IMR-90 (cell line): ENCODE results near the gene CDK17. TPM values are rescaled to one million over a fixed set of nuclear protein-coding genes. Genes with fewer than 3 reads are reported as not detected.
A peak's percentile ranks its signal among the peaks of the same experiment; 100 is the strongest.

ENCODE experiments used
- ATAC-seq: fragments of 200-7000 bp; cut with Tn5 transposase; 2 replicates; pipeline ENCODE4 v1.9.1; 2020; ENCODE audit warnings: low read depth, mild to moderate bottlenecking, moderate library complexity
- BruUV-seq: library from RNA; stranded (reverse); fragments of 400-500 nt; replicated peaks from 2 replicates; lab custom pipeline; 2021; lab: Mats Ljungman, UMichigan
- CTCF ChIA-PET: fragments of 300-600 bp; formaldehyde crosslinking; extraction: SDS; loops from one replicate; lab custom pipeline; 2021; ENCODE audit warnings: antibody characterized with exemption; lab: Yijun Ruan, JAX
- POLR2A ChIA-PET: fragments of 300-600 bp; sonication (Branson Sonifier 250); formaldehyde crosslinking; loops from one replicate; lab custom pipeline; 2022; ENCODE audit warnings: antibody characterized with exemption; ENCODE audit not compliant: unreplicated experiment; lab: Charles Lee
- DNase-seq: peaks from one replicate; pipeline ENCODE4 v3.0.0; 2013
- H2AFZ ChIP-seq: replicated peaks from 2 replicates; pipeline ENCODE3; 2013; ENCODE audit warnings: low read length, mild to moderate bottlenecking; ENCODE audit not compliant: poor library complexity
- H2AK5ac ChIP-seq: 2 replicates; pipeline ENCODE4 v1.6.1; 2013; ENCODE audit warnings: low read depth, low read length, inconsistent platforms
- H2AK9ac ChIP-seq: replicated peaks from 2 replicates; pipeline ENCODE3; 2013; ENCODE audit warnings: mild to moderate bottlenecking, low read depth, low read length, moderate library complexity; ENCODE audit not compliant: poor library complexity
- H2BK120ac ChIP-seq: 2 replicates; pipeline ENCODE4 v1.6.1; 2013; ENCODE audit warnings: low read depth, low read length, inconsistent platforms
- H2BK15ac ChIP-seq: 3 replicates; pipeline ENCODE4 v1.6.1; 2013; ENCODE audit warnings: low read depth, low read length, inconsistent platforms
- H2BK20ac ChIP-seq: 2 replicates; pipeline ENCODE4 v1.6.1; 2013; ENCODE audit warnings: low read depth, mild to moderate bottlenecking, inconsistent platforms, low read length, moderate library complexity
- H2BK5ac ChIP-seq: 2 replicates; pipeline ENCODE4 v1.6.1; 2013; ENCODE audit warnings: mild to moderate bottlenecking, low read depth, low read length, inconsistent platforms; ENCODE audit not compliant: poor library complexity, severe bottlenecking
- H3K14ac ChIP-seq: replicated peaks from 2 replicates; pipeline ENCODE4 v1.6.1; 2013; ENCODE audit warnings: low read depth, low read length, inconsistent platforms
- H3K18ac ChIP-seq: 2 replicates; pipeline ENCODE4 v1.6.1; 2013; ENCODE audit warnings: low read depth, low read length, control low read depth
- H3K23ac ChIP-seq: 2 replicates; pipeline ENCODE4 v1.6.1; 2013; ENCODE audit warnings: low read depth, low read length, inconsistent platforms
- H3K27ac ChIP-seq: 2 replicates; pipeline ENCODE4 v1.5.1; 2013; ENCODE audit warnings: mild to moderate bottlenecking, control low read depth, low read length; ENCODE audit not compliant: insufficient read depth
- H3K27me3 ChIP-seq: 2 replicates; pipeline ENCODE4 v1.6.1; 2013; ENCODE audit warnings: low read length; ENCODE audit not compliant: control insufficient read depth, insufficient read depth
- H3K36me3 ChIP-seq: 2 replicates; pipeline ENCODE4 v1.6.1; 2013; ENCODE audit warnings: low read length, mixed read lengths; ENCODE audit not compliant: control insufficient read depth, insufficient read depth
- H3K4ac ChIP-seq: 2 replicates; pipeline ENCODE4 v1.6.1; 2013; ENCODE audit warnings: low read depth, low read length, inconsistent platforms
- H3K4me1 ChIP-seq: 2 replicates; pipeline ENCODE4 v1.6.1; 2013; ENCODE audit warnings: low read length, mixed read lengths; ENCODE audit not compliant: control insufficient read depth, insufficient read depth
- H3K4me2 ChIP-seq: 2 replicates; pipeline ENCODE4 v1.6.1; 2013; ENCODE audit warnings: low read depth, mild to moderate bottlenecking, control low read depth, low read length, moderate library complexity
- H3K4me3 ChIP-seq: 2 replicates; pipeline ENCODE4 v1.5.1; 2013; ENCODE audit warnings: low read depth, mild to moderate bottlenecking, control low read depth, low read length, moderate library complexity; ENCODE audit not compliant: insufficient read depth
- H3K56ac ChIP-seq: 2 replicates; pipeline ENCODE4 v1.6.1; 2013; ENCODE audit warnings: low read length, inconsistent platforms; ENCODE audit not compliant: insufficient read depth; ENCODE audit errors: extremely low read depth
- H3K79me1 ChIP-seq, 2 experiments: 2 replicates each; pipeline ENCODE4 v1.6.1; 2013; ENCODE audit warnings: low read length in 2 of 2, inconsistent platforms in 1 of 2, low read depth in 1 of 2
- H3K9ac ChIP-seq: 2 replicates; pipeline ENCODE4 v1.6.1; 2013; ENCODE audit warnings: low read depth, low read length, control low read depth
- H3K9me1 ChIP-seq: 2 replicates; pipeline ENCODE4 v1.6.1; 2013; ENCODE audit warnings: low read length, inconsistent platforms; ENCODE audit not compliant: insufficient read depth
- H3K9me3 ChIP-seq: 2 replicates; pipeline ENCODE4 v1.6.1; 2013; ENCODE audit warnings: low read length; ENCODE audit not compliant: control insufficient read depth, insufficient read depth
- H4K20me1 ChIP-seq: 2 replicates; pipeline ENCODE4 v1.6.1; 2013; ENCODE audit warnings: low read length, inconsistent platforms; ENCODE audit not compliant: insufficient read depth
- H4K5ac ChIP-seq: 2 replicates; pipeline ENCODE4 v1.6.1; 2013; ENCODE audit warnings: mild to moderate bottlenecking, low read depth, low read length, control low read depth
- H4K8ac ChIP-seq, 2 experiments: 2 replicates each; pipeline ENCODE4 v1.6.1; 2013; ENCODE audit warnings: low read depth in 2 of 2, low read length in 2 of 2, control low read depth in 1 of 2, inconsistent platforms in 1 of 2
- H4K91ac ChIP-seq: 2 replicates; pipeline ENCODE4 v1.6.1; 2013; ENCODE audit warnings: low read depth, low read length, inconsistent platforms; ENCODE audit not compliant: insufficient read depth
- BHLHE40 ChIP-seq: fragments of 150-350 bp; IDR thresholded peaks from 2 replicates; pipeline ENCODE4 v1.6.1; 2016; ENCODE audit warnings: mild to moderate bottlenecking, low read depth, low read length
- CEBPB ChIP-seq: IDR thresholded peaks from 2 replicates; pipeline ENCODE4 v1.6.1; 2012; ENCODE audit warnings: low read depth, low read length, improper control_type of control experiment
- CHD1 ChIP-seq: IDR thresholded peaks from 2 replicates; pipeline ENCODE4 v1.6.1; 2012; ENCODE audit warnings: low read depth, low read length, improper control_type of control experiment
- CTCF ChIP-seq: conservative IDR thresholded peaks from 2 replicates; pipeline ENCODE4 v1.5.1; 2012; ENCODE audit warnings: mild to moderate bottlenecking, low read depth, low read length, improper control_type of control experiment
- ELK1 ChIP-seq: fragments of 150-350 bp; IDR thresholded peaks from 2 replicates; pipeline ENCODE4 v1.6.1; 2016; ENCODE audit warnings: low read depth, mild to moderate bottlenecking, low read length, moderate library complexity, borderline replicate concordance
- MAFK ChIP-seq: IDR thresholded peaks from 2 replicates; pipeline ENCODE4 v1.6.1; 2012; ENCODE audit warnings: low read depth, low read length, improper control_type of control experiment
- MAZ ChIP-seq: IDR thresholded peaks from 2 replicates; pipeline ENCODE4 v1.6.1; 2012; ENCODE audit warnings: low read depth, mild to moderate bottlenecking, low read length, improper control_type of control experiment, moderate library complexity, borderline replicate concordance
- MXI1 ChIP-seq: IDR thresholded peaks from 2 replicates; pipeline ENCODE4 v1.6.1; 2012; ENCODE audit warnings: low read depth, mild to moderate bottlenecking, low read length, moderate library complexity, borderline replicate concordance
- NFE2L2 ChIP-seq: fragments of 150-350 bp; IDR thresholded peaks from 2 replicates; pipeline ENCODE4 v1.6.1; 2016; ENCODE audit warnings: low read depth, mild to moderate bottlenecking, low read length
- POLR2A ChIP-seq: IDR thresholded peaks from 2 replicates; pipeline ENCODE4 v1.6.1; 2012; ENCODE audit warnings: mild to moderate bottlenecking, low read depth, low read length
- RAD21 ChIP-seq: IDR thresholded peaks from 2 replicates; pipeline ENCODE4 v1.6.1; 2012; ENCODE audit warnings: low read length, improper control_type of control experiment
- RCOR1 ChIP-seq: IDR thresholded peaks from 2 replicates; pipeline ENCODE4 v1.6.1; 2012; ENCODE audit warnings: mild to moderate bottlenecking, low read length, improper control_type of control experiment; ENCODE audit not compliant: insufficient replicate concordance
- RFX5 ChIP-seq: IDR thresholded peaks from 2 replicates; pipeline ENCODE4 v1.8.0; 2012; ENCODE audit warnings: low read depth, mild to moderate bottlenecking, low read length, moderate library complexity
- SMC3 ChIP-seq: fragments of 150-350 bp; IDR thresholded peaks from 2 replicates; pipeline ENCODE4 v1.6.1; 2016; ENCODE audit warnings: low read depth, mild to moderate bottlenecking, antibody characterized with exemption, low read length, moderate library complexity
- WGBS, 2 experiments: methylation state at CpG; one replicate each; pipeline versions ENCODE4 v1.1.5 to v1.1.7; 2013; ENCODE audit warnings: missing lambda C conversion rate in 2 of 2; ENCODE audit not compliant: insufficient read length in 1 of 2; ENCODE audit errors: extremely low coverage in 2 of 2; 5-methylcytosine and 5-hydroxymethylcytosine counted together
- dilution Hi-C: fragments of 300-500 bp; cut with HindIII; formaldehyde crosslinking; loops from one replicate; pipeline ENCODE4 v1.14.3; 2018; ENCODE audit warnings: low sequenced_read_pairs; ENCODE audit not compliant: unreplicated experiment
- in situ Hi-C: fragments of 300-500 bp; cut with MboI; formaldehyde crosslinking; loops from 3 replicates; pipeline ENCODE4 v1.14.3; 2019; ENCODE audit warnings: low sequenced_read_pairs, inconsistent platforms, mixed read lengths
- intact Hi-C: fragments of 100-400 bp; cut with micrococcal nuclease; formaldehyde crosslinking; loops from 2 replicates; pipeline ENCODE4 v1.10.0; 2022
- polyA plus RNA-seq, 3 experiments: library from polyadenylated mRNA; depleted of rRNA; stranded (reverse); fragments of >200 nt; gene quantifications; 2 replicates each; pipeline ENCODE4 v1.2.3, GENCODE V29; 2012; ENCODE audit warnings: low replicate concordance in 1 of 3
- total RNA-seq: library from RNA; depleted of rRNA; stranded (reverse); fragments of >200 nt; gene quantifications from 2 replicates; pipeline ENCODE4 v1.2.3, GENCODE V29; 2012

CDK17 gene
- total and polyA plus RNA-seq, 2 of the 4 experiments (the other 2 are of a cell fraction), result 14.5 to 50.2 TPM

- no peak overlapping the region for H3K56ac ChIP-seq
- 81% methylated on average over 9 of the region's 16 CpGs; no CpG with 5 or more reads in 1 of the 2 experiments for WGBS, 2 experiments
- no peak overlapping the region for H4K5ac ChIP-seq
- POLR2A ChIA-PET, result no interaction called here
- H3K23ac ChIP-seq, result no peak overlapping the region
- DNase-seq, result peak; percentile 69
- H3K9me3 ChIP-seq, result no peaks in the 10 kb centered on the region
- BruUV-seq, result no TSS peak
- H3K18ac ChIP-seq, result no peak overlapping the region
- no peak overlapping the region for H2BK15ac ChIP-seq
- peak; percentile 54 for ATAC-seq
- H3K9ac ChIP-seq, result no peak overlapping the region
- no peak overlapping the region; the same call in 1 of the 2 replicates for H2AK5ac ChIP-seq
- H3K79me1 ChIP-seq, result peaks cover 33 to 94% of the 10 kb centered on the region in 2 experiments
- H3K27me3 ChIP-seq, result no peaks in the 10 kb centered on the region
- no peak overlapping the region for H2BK120ac ChIP-seq
- H2AK9ac ChIP-seq, result peak overlapping the region; percentile 6
- H3K14ac ChIP-seq, result 0 out of 2 replicates have a peak overlapping the region, but pooled peaks have one; percentile 25
- no peak overlapping the region for H2BK20ac ChIP-seq
- H3K27ac ChIP-seq, result no peak overlapping the region
- H3K4me1 ChIP-seq, result peaks cover 7% of the 10 kb centered on the region
- intact Hi-C loops (no loop called here), dilution Hi-C loops (no loop called here), in situ Hi-C loops (no loop called here)
- H4K91ac ChIP-seq, result no peak overlapping the region
- no peak overlapping the region for H3K4ac ChIP-seq
- H2AFZ ChIP-seq, result no peak overlapping the region
- peak overlapping the region in 1 of 2 experiments; percentile 11; a peak in 2 of 4 replicates for H4K8ac ChIP-seq
- CTCF ChIA-PET, result interaction anchor here (0.7 kb wide), 1 partner anchor 252 kb away, joined by 3 read pairs; no protein-coding TSS in a partner anchor
- no peak overlapping the region for H3K4me2 ChIP-seq
- H3K9me1 ChIP-seq, result peaks cover 18% of the 10 kb centered on the region
- H3K36me3 ChIP-seq, result peaks cover 40% of the 10 kb centered on the region
- H3K4me3 ChIP-seq, result no peak overlapping the region
- H2BK5ac ChIP-seq, result peak overlapping the region; percentile 22
- H4K20me1 ChIP-seq, result peaks cover 54% of the 10 kb centered on the region
- TF ChIP-seq RCOR1 (no peak), MAFK (no peak), RFX5 (no peak), CHD1 (no peak), NFE2L2 (no peak), ELK1 (no peak), CEBPB (no peak), MAZ (no peak), RAD21 (no peak), MXI1 (0 out of 2 replicates have a peak, but pooled peaks have one; percentile 34), SMC3 (no peak), CTCF (no peak), BHLHE40 (peak; percentile 75), POLR2A (no peak; the same call in 1 of the 2 replicates)
These were observed 150.8 kb downstream of the CDK17 start for GRCh38 chr12:96249196-96250118.
